ENCODE results near the gene ELMO2.

The ELMO2 gene

DNA sequence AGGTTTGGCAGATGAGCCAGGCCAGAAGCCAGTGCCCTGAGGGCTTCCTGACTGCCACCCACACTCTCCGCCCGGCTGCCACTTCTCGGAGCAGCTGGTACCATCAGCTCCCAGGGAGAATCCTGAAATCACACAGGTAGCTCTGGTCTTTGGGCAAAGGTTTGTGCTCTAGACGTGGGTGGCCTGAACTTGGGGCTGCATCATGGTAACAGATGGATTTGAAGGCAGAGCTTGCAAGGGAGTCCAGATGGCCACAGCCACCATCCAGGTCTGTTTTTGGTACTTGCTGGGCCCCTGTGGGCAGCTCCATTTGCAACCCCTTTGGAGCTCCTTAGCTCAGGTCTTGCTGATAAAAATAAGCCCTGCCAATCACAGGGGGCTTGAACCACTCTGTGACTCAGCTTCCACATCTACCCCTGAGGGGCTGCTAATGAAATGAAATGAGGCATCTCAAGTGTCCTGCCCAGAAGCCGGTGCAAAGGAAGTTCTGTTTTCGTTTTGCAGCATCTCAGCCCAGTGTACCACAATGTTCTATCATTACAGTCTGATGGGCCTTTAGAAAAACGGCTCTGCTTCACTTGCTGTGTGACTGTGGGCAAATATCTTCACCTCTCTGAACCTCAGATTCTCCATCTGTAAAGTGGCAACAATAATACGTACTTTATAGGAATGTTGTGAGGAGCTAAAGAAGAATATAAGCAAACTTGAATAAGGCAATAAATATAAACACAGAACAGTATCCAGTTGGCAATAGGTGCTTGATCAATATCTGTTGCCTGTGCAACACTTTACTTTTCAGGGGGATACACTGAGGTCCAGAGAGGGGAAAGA lies 73.0 kb downstream of the ELMO2 start:
- no peak for DNase-seq (ENCODE audit: low read depth in 2 of 2)

DNA sequence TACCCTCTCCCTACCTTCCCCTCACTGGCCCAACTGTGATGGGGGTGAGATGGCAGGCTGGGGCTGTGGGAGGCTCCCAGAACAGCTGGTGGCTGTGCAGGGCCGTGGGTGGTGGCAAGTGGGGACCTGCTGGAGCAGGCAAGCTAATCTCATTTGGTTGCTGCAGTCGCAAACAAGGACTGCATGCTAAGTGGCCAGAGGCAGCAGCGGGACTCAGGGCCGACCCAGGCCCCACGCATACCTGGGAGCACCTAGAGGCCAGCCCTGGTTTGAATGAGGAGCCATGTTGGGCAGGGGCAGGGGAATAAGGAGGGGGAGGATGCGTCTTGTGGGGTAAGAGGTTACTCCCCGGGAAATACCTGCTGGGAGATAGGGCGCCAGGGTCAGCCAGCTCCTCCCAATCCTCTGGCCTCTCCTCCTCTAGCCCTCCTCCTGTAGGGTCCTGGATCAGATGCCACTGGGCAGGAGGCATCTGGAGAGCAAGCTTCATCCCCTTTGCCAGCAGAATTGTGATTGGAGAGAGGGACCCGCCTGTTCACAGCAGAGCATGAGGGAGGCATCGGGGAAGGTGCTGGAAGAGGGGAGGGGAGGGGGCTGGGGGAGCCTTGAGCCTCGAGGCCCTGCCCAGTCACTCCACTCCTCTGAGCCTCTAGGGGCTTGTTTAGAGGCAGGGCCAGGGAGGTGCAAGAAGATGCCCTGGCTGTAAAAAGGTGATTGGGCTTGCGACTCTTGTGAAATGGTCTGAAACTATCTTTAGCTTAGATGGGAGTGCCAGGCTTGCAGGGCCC lies 73.8 kb downstream of the ELMO2 start:
- DNase-seq (ENCODE audit: low read depth in 2 of 2): no peak

DNA sequence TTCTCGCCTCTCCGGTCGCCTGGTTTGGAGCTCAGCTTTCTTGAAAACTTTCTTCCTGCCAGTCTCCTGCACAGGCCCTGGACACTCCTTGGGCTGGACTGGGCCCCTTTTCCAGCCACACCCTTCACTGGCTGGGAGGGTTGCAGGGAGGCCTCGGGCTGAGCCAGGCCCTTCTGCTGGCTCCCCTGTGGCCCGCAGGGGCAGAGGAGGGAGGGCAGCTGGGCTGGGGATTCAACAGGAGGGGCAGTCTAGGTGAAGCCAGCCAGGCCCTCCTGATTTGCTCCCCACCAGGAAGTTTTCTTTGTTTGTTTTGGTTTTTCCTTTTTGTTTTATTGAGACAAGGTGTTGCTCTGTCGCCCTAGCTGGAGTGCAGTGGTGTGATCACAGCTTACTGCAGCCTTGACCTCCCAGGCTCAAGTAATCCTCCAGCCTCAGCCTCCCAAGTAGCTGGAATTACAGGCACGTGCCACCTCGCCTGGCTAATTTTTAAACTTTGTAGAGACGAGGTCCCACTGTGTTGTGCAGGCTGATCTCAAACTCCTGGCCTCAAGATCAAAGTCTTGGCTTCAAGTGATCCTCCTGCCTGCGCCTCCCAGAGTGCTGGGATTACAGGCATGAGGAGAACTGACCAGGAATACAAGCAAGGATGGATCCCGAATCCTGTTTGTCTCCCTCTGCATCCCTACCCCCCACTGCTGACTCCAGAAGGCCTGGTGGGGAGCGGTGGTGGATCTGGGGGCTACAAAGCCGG lies 74.6 kb downstream of the ELMO2 start:
- DNase-seq (ENCODE audit: low read depth in 2 of 2): no peak

DNA sequence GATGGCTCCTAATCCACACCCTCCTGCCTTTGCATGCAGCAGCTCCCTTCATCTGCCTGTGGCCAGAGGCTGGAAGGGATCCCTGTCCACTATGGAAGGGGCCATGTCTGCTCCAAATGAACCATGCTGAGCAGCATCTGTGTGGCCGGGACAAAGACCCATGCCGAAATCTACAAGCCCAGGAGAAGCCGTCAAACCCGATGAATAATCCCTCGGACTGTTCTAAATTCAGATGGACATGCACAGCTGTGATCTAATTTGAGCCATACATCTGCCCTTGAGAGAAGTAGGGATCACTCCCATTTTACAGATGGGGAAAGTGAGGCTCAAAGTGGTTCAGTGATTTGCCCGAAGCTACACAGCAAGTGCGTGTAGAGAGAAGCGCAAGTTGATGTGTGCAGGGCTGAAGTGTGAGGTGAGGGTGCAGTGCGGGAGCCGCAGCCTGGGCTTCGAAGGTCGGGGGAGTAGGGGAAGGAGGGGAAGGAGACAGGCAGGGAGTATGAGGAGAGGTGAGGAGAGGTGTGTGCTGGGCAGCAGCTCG lies 75.5 kb downstream of the ELMO2 start:
- DNase-seq (ENCODE audit: low read depth in 2 of 2): no peak

DNA sequence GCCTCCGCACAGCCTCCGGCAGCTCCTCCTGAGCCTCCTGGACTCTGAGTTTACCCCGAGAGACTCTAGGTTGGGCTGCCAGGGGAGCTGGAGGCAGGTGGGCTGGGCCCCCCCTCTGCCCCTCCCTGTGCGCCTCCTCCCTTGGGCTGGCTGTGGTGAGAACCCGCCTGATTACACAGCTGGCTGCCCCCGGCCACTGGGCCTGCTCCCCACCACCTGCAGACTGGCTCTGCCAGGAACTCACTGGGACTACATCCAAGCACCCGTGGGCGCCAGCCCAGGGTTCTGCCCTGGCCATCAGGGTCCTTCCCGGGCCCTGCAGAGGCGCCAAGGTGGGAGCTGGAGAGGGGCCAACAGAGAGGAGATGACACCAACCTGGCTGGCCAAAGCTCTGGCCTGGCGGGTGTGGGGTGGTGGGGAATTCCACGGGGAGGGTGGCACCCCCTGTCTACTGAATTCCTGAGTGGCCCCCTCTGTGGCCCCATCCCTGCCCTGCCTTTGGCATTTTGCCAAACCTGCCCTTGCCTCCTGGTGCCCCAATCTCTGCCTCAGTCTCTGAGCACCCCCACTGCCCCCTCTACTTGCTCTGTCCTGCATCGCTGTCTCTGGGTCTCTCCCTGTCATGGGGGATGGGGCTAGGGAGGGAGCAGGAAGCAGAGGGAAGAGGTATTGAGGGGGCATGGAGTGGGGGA lies 76.2 kb downstream of the ELMO2 start:
- DNase-seq (ENCODE audit: low read depth in 2 of 2): no peak

DNA sequence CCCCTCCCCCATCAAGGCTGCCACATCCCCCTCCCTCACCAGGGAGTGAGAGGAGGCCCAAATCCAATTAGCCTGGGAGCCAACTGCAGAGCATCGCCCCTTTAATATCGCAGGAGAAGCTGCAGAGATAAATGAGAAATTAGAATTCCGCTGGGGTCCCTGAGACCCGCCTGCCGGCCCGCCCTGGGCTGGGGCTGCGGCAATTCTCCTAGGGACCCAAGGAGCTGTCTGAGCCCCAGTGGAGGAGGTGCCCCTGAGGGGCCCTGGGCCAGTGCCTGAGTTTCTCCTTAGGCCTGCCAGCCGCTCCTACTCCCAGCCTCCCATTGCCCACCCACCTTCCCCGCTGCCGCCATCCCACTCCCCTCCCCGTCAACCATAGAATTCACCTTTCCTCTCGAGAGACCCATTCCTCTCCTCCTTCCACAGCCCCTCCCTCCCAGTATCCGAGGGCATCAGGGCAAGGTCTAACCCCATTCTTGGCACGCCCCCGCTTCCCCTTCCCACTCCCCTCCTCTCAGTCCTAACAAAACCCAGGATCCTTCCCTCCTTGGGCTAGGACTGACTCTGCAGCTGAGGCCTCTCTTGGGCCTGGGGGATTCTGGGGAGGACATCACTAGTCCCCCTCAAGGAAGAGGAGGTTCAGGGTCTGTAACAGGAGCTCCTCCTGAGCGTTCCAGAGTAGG lies 78.1 kb downstream of the ELMO2 start:
- DNase-seq (ENCODE audit: low read depth in 2 of 2): no peak

DNA sequence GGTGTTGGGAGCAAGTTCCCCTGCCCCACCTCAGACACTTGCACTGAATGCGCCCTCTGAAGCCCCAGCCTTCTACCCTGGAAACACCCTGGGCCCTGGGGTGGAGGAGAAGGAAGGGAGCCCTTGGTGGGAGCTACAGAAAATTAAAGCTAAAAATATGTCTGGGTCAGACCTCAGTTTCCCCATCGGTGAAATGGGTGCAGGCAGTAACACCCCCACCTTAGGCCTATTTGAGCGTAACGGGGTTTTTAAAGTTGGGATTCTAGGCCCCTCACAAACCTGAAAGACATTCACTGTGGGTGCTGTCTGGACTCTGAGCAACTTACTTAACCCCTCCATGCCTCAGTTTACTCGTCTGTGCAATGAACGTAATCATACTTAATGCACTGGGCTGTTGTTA lies 78.9 kb downstream of the ELMO2 start:
- no peak for DNase-seq (ENCODE audit: low read depth in 2 of 2)

DNA sequence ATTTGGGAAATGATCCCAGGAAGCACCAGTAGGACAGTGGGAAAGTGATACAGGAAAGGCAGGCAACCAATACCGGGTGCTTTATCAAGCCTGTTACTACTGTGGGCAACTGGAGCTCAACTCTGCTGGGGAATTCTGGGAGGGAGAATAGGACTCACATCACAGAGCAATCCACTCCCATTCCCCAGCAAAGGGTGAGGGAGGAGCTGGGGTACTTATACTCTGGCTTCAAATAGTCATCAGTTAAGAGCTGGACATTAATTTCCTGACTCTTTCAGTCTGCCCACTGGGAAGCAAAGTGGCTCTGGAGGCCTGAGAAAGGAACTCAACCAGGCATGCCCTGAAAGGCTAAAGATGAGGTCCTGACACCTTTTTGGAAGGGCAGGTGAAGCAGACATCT lies 80.6 kb downstream of the ELMO2 start:
- no peak for DNase-seq (ENCODE audit: low read depth in 2 of 2)

DNA sequence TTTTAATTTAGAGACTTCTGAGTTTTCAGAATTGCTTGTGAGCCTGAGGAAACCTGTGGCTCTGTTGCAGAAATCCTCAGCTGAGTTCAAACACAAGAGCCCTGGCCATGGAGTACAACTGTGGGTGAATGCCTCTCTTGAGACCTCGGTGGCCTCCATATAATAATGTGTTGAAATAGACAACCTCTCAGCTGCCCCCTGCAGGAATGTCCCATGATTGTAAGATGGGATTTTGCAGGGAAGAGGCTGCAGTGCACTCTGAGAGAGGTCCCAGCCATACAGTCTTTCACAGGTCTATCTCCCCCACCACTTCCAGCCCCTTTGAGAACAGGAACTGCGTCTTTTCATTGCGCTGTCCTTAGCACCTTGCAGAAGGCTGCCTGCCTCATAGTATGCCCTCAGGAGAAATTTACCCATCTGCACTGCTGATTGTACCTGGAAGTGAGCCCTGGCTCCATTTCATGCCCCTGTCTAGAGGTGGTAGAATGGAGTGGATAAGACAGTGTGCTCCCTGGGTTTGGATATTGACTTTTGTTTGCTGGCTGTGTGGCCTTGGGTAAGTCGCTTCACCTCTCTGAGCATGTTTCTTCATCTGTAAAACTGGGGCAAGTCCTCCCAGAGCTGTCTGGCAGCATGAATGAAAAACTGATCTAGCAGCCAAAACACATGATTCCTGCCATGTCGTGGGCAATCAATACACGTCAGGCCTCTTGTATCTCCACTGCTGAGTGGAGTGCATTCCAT lies 81.3 kb downstream of the ELMO2 start:
- no peak for DNase-seq (ENCODE audit: low read depth in 2 of 2)

DNA sequence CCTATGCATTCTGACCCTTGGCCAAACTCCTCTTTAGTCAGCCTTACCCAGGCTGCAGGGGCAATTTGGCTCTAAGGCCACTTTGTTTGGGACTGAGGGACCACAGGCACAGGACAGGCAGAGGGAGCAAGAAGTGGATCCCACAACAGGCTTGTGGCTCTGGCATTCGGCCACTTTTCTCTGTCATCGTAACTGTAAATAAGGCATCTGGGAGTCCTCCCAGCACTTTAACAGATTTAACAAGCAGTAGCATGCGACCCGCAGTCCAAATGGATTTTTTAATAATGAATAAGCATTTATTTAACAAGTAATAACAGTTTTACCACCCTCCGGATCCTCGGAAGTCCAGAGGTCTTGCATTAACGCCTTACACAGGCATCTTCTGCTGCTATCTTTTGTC lies 82.0 kb downstream of the ELMO2 start:
- no peak for DNase-seq (ENCODE audit: low read depth in 2 of 2)

DNA sequence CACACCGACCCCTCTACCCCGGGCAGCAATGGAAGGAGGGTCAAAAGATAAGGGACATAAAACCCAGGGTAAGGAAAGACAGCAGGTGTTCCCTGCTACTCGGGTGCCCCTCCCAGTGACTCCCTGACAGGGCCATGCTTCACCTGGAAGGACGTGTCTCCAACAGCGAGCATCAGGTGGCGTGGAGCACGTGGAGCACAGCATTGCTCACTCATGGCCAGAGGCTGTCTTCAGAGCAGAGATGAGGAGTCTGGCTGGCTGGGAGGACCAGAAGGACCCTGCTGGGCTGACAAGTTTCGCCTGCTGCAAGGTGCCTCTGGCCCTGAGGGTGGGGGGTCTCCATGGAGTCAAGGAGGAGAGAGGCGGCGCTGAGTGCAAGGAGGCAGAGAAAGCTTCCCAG lies 82.9 kb downstream of the ELMO2 start:
- DNase-seq (ENCODE audit: low read depth in 2 of 2): no peak

DNA sequence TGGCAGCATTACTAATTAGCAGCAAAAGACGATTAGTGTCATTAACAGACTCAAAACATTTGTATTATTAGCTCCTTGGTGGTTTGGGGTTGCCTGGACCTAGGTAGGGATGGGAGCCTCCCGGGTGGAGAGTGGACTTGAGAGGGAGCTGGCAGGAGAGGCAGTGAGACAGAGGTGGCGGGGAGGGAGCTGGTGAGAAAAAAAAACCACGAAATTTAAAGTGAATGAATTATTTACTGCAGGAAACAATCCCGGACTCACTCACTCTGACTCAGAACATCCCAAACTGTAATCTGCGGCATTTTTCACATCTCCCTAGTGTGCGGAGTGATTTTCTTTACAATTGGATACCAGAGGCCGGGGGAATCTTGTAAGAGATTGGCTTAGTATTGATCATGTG lies 83.8 kb downstream of the ELMO2 start:
- no peak for DNase-seq (ENCODE audit: low read depth in 2 of 2)

DNA sequence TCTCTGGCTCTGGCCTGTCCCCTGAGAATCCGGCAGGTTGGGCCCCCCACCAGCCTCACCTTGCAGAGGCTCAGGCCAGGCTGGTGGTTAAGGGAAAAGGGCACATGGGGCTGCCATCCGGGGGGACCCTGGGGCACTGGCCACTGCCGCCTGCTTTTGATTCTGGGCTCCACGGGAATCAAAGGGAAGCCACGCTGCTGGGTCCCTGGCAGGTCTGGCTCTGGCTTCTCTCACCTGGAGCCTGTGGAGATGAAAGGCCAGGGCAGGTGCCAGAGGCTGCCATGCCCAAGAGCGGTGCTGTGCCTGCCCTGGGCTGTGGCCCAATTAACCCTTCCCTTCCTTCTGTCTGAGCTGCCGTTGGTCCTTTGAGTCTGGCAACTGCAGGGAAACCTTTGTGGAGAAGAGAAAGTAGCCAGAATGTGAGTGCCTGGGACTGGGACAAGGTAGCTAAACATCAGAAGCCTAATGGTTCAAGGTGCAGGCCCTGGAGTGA lies 88.7 kb downstream of the ELMO2 start:
- no peak for DNase-seq (ENCODE audit: low read depth in 2 of 2)

DNA sequence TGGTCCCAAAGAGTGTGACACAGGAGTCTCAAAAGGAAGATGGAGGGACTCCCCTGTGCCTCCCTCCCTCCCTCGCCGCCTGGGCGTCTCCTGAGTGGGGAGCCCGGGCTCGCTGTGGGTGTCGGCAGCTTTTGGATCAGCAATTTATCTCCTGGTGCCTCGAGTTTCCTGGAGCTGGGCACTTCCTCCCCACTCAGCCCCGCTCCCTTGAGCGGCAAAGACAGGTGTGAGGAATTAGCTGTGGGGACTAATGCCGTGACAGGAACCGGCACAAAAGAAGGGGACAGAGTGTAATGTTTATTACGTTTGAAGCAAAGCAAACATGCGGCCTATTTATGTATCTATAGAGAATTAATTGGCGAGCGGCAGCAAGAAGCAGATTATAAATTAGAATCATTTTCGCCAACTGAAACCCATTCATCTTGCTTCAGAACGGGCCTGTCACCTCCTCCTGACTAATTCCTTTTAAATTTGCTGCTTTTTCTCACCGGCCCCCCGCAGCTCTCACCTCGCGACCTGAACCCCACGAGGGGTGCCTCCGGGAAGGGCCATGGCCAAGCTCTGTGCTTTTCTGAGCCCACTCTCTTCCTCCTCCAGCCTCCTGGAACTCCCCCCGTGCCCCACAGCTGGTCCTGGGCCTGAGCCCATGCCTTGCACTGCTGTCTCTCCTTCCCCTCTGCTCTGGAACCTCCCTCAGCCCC lies 89.3 kb downstream of the ELMO2 start:
- DNase-seq (ENCODE audit: low read depth in 2 of 2): no peak
